ENCODE results near the gene OAT. TPM values are rescaled to one million over a fixed set of nuclear protein-coding genes. Genes with fewer than 3 reads are reported as not detected.

Gene OAT
- total RNA-seq, 1 experiment from 2014 or later = 25.2 TPM

GRCh38 chr10:124402273-124402672, 16.4 kb downstream of the OAT start:
- intact Hi-C loops (cut with micrococcal nuclease; ENCODE audit: unreplicated experiment) = no loop called here
- ChIA-PET CTCF (no interaction called here), POLR2A (ENCODE audit: low non-redundant PET) (no interaction called here)
- DNase-seq (ENCODE audit: low spot score) = no peak
- Histone ChIP-seq H3K4me1 (ENCODE audit: insufficient read depth, low read length, poor library complexity, severe bottlenecking) (no peaks in the 10 kb centered on the region), H3K27me3 (replicated peaks; ENCODE audit: insufficient read depth, low read depth, low read length, poor library complexity) (no peaks in the 10 kb centered on the region), H3K9me3 (ENCODE audit: low read depth, low read length, poor library complexity, severe bottlenecking) (no peaks in the 10 kb centered on the region), H3K36me3 (ENCODE audit: insufficient read depth, low read length, poor library complexity, severe bottlenecking) (no peaks in the 10 kb centered on the region), H3K27ac (ENCODE audit: low read depth, low read length, poor library complexity, severe bottlenecking) (no peak overlapping the region), H3K4me3 (ENCODE audit: low read depth, low read length, poor library complexity, severe bottlenecking) (no peak overlapping the region)
- no peak for TF ChIP-seq EZH2 (IDR thresholded peaks at IDR 0.05; ENCODE audit: borderline replicate concordance, low read depth, low read length, poor library complexity, severe bottlenecking)
- TF ChIP-seq, protein P1, sequence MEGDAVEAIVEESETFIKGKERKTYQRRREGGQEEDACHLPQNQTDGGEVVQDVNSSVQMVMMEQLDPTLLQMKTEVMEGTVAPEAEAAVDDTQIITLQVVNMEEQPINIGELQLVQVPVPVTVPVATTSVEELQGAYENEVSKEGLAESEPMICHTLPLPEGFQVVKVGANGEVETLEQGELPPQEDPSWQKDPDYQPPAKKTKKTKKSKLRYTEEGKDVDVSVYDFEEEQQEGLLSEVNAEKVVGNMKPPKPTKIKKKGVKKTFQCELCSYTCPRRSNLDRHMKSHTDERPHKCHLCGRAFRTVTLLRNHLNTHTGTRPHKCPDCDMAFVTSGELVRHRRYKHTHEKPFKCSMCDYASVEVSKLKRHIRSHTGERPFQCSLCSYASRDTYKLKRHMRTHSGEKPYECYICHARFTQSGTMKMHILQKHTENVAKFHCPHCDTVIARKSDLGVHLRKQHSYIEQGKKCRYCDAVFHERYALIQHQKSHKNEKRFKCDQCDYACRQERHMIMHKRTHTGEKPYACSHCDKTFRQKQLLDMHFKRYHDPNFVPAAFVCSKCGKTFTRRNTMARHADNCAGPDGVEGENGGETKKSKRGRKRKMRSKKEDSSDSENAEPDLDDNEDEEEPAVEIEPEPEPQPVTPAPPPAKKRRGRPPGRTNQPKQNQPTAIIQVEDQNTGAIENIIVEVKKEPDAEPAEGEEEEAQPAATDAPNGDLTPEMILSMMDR (conservative IDR thresholded peaks at IDR 0.05; ENCODE audit: low read depth, low read length) = no peak
- no TSS peak for BruUV-seq (replicated peaks)

- POLR2A ChIA-PET (ENCODE audit: low non-redundant PET) = no interaction called here
Observed at GRCh38 chr10:124401633-124402032, 17.1 kb downstream of the OAT start.

GRCh38 chr10:124394583-124394982, 24.1 kb downstream of the OAT start:
- intact Hi-C loops (cut with micrococcal nuclease; ENCODE audit: unreplicated experiment) = no loop called here
- no peaks in the 10 kb centered on the region for H3K27me3 ChIP-seq (replicated peaks; ENCODE audit: insufficient read depth, low read depth, low read length, poor library complexity)
- H3K4me3 ChIP-seq (ENCODE audit: low read depth, low read length, poor library complexity, severe bottlenecking) = no peak overlapping the region
- ChIA-PET POLR2A (ENCODE audit: low non-redundant PET) (no interaction called here), CTCF (no interaction called here)
- no peak overlapping the region for H3K27ac ChIP-seq (ENCODE audit: low read depth, low read length, poor library complexity, severe bottlenecking)
- no TSS peak for BruUV-seq (replicated peaks)
- H3K36me3 ChIP-seq (ENCODE audit: insufficient read depth, low read length, poor library complexity, severe bottlenecking) = no peaks in the 10 kb centered on the region
- no peak for DNase-seq (ENCODE audit: low spot score)
- no peaks in the 10 kb centered on the region for H3K9me3 ChIP-seq (ENCODE audit: low read depth, low read length, poor library complexity, severe bottlenecking)
- TF ChIP-seq, protein P1 (conservative IDR thresholded peaks at IDR 0.05; ENCODE audit: low read depth, low read length) = no peak
- TF ChIP-seq EZH2 (IDR thresholded peaks at IDR 0.05; ENCODE audit: borderline replicate concordance, low read depth, low read length, poor library complexity, severe bottlenecking) = no peak
- peaks cover 2% of the 10 kb centered on the region for H3K4me1 ChIP-seq (ENCODE audit: insufficient read depth, low read length, poor library complexity, severe bottlenecking)

More at GRCh38 chr10:124401633-124402032, 17.1 kb downstream of the OAT start:
- CTCF ChIA-PET = no interaction called here
- TF ChIP-seq, protein P1 (conservative IDR thresholded peaks at IDR 0.05; ENCODE audit: low read depth, low read length) = no peak
- TF ChIP-seq EZH2 (IDR thresholded peaks at IDR 0.05; ENCODE audit: borderline replicate concordance, low read depth, low read length, poor library complexity, severe bottlenecking) = no peak
- no peaks in the 10 kb centered on the region for H3K4me1 ChIP-seq (ENCODE audit: insufficient read depth, low read length, poor library complexity, severe bottlenecking)
- H3K27ac ChIP-seq (ENCODE audit: low read depth, low read length, poor library complexity, severe bottlenecking) = no peak overlapping the region
- no peak for DNase-seq (ENCODE audit: low spot score)
- H3K27me3 ChIP-seq (replicated peaks; ENCODE audit: insufficient read depth, low read depth, low read length, poor library complexity) = no peaks in the 10 kb centered on the region
- intact Hi-C loops (cut with micrococcal nuclease; ENCODE audit: unreplicated experiment) = no loop called here
- no peak overlapping the region for H3K4me3 ChIP-seq (ENCODE audit: low read depth, low read length, poor library complexity, severe bottlenecking)
- BruUV-seq (replicated peaks) = no TSS peak
- H3K36me3 ChIP-seq (ENCODE audit: insufficient read depth, low read length, poor library complexity, severe bottlenecking) = no peaks in the 10 kb centered on the region
- no peaks in the 10 kb centered on the region for H3K9me3 ChIP-seq (ENCODE audit: low read depth, low read length, poor library complexity, severe bottlenecking)
